ENCODE data around the gene ROS1.

DNA sequence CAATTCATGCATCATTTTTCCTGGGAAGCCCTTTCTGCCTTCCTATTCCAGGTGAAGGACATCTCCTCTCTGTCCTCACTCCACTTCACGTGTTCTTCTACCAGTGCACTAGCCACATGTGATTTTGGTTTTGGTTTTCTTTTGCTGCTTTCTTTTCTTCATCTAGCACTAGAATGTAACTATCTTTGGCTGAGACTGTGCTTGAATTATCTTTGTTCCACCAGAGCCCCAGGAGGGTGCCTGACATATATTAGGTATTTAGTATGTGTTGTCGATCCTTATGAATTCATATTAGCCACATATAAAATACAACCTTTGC, 80.5 kb downstream of the ROS1 start:
- TF ChIP-seq POLR2A (IDR thresholded peaks at IDR 0.05; ENCODE audit: low read length) (no peak), GATA1 (IDR thresholded peaks at IDR 0.05; ENCODE audit: low read depth, low read length) (no peak)

Measured in erythroblast (primary cell).